Stomach (tissue), 9 donors: Measurements from ENCODE around the gene CES4A. TPM values are rescaled to one million over a fixed set of nuclear protein-coding genes. Genes with fewer than 3 reads are reported as not detected.

Experiments used
- DNase-seq, 2 donors: peaks; one replicate each; pipeline versions ENCODE4 v3.0.0 to v3.0.0-alpha.2; 2013 to 2019
- H3K27ac ChIP-seq, 5 donors: fragments of 200-600 bp in 4 of 5; sonication (generic) in 4 of 5; one replicate each; pipeline ENCODE4 v1.5.1; 2013 to 2019; ENCODE audit warnings: mild to moderate bottlenecking in 1 of 5, moderate library complexity in 1 of 5
- H3K27me3 ChIP-seq, 3 donors: fragments of 200-600 bp; sonication (generic); one replicate each; pipeline ENCODE4 v1.5.1; 2017 to 2019; ENCODE audit warnings: mixed run types in 1 of 3
- H3K36me3 ChIP-seq, 4 donors: fragments of 200-600 bp; sonication (generic); 1 replicate in 3 of 4; 2 replicates in 1 of 4; pipeline ENCODE4 v1.5.1; 2016 to 2019
- H3K4me1 ChIP-seq, 4 donors: fragments of 200-600 bp; sonication (generic); one replicate each; pipeline ENCODE4 v1.5.1; 2016 to 2019
- H3K4me3 ChIP-seq, 4 donors: fragments of 200-600 bp; sonication (generic) in 3 of 4; one replicate each; pipeline ENCODE4 v1.5.1; 2016 to 2019; ENCODE audit warnings: mild to moderate bottlenecking in 1 of 4
- H3K9me3 ChIP-seq, 4 donors: fragments of 200-600 bp; sonication (generic); one replicate each; pipeline ENCODE4 v1.5.1; 2016 to 2019
- EP300 ChIP-seq: sonication (generic); formaldehyde crosslinking; IDR thresholded peaks from one replicate; pipeline ENCODE4 v1.6.1; 2017; ENCODE audit warnings: antibody characterized with exemption
- POLR2A ChIP-seq, 4 donors: fragments of 450-650 bp; IDR thresholded peaks; one replicate each; pipeline ENCODE4 v1.6.1; 2016; ENCODE audit warnings: antibody characterized with exemption in 4 of 4, control low read depth in 2 of 4, mild to moderate bottlenecking in 1 of 4, moderate library complexity in 1 of 4
- POLR2AphosphoS5 ChIP-seq, 3 donors: sonication (generic); formaldehyde crosslinking; IDR thresholded peaks; one replicate each; pipeline ENCODE4 v1.6.1; 2016; ENCODE audit warnings: antibody characterized with exemption in 3 of 3
- WGBS, 5 donors: extraction: QIAGEN DNeasy Blood & Tissue Kit in 3 of 5; methylation state at CpG; one replicate each; pipeline versions ENCODE4 v1.1.5 to v1.1.7; 2013 to 2018; 5-methylcytosine and 5-hydroxymethylcytosine counted together
- intact Hi-C: fragments of 100-400 bp; cut with DNase I; formaldehyde crosslinking; loops from one replicate; pipeline ENCODE4 v1.15.1; 2023; ENCODE audit warnings: low total_unique reads
- polyA plus RNA-seq, 3 donors: library from polyadenylated mRNA; stranded (reverse); fragments of 200-250 nt; gene quantifications; one replicate each; pipeline ENCODE4 v1.2.3, GENCODE V29; 2013
- total RNA-seq, 5 donors: library from RNA; depleted of rRNA; stranded (reverse); fragments of >200 nt; gene quantifications; one replicate each; pipeline versions ENCODE4 v1.1.0 to v1.2.3, GENCODE V29; 2014 to 2016
- TF ChIP-seq, protein P1 (sequence below), 7 experiments: fragments of 450-650 bp in 4 of 7; fragments of 200-600 bp in 3 of 7; sonication (generic) in 3 of 7; IDR thresholded peaks; one replicate each; pipeline ENCODE4 v1.5.1; 2016 to 2019; ENCODE audit warnings: antibody characterized with exemption in 7 of 7, control low read depth in 2 of 7, mild to moderate bottlenecking in 1 of 7
- donor health status: healthy with polysubstance abuse.
- donor health status: Bipolar disorder and iron deficiency.
- donor health status: healthy.

Gene CES4A
- total and polyA plus RNA-seq, 8 donors: 3.2 to 22.3 (median 5.5) TPM

DNA sequence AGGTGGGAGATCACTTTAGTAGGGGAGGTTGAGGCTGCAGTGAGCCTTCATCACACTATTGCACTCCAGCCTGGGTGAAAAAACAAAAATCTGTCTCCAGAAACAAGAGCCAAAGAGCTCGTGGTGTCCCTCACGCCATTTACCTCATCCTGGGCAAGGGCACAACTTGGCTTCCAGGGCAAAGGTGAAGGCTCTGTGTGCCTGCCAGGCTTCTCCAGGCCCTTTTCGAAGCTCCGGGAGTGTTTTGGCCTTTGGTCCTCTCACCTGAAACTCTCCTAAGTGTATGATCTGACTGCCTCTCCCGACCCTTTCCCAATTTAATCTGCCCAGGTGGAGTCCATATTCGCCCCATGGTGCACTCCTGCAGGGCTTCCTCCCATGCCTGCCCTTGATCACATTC is 38.9 kb upstream of the CES4A start:
- no peak for TF ChIP-seq POLR2A (IDR thresholded peaks at IDR 0.05)
- intact Hi-C loops: no loop called here
- Histone ChIP-seq H3K27me3 (peaks cover 0 to 33% (median 12%) of the 10 kb centered on the region in 3 donors), H3K4me1 (peaks cover 8 to 22% (median 18%) of the 10 kb centered on the region in 4 donors), H3K4me3 (no peak overlapping the region), H3K27ac (no peak overlapping the region), H3K36me3 (peaks cover 0 to 2% (median 0%) of the 10 kb centered on the region in 4 donors), H3K9me3 (no peaks in the 10 kb centered on the region)
- DNase-seq: no peak
- WGBS, 5 donors: 68 to 82% (median 70%) methylated on average over 6 of the region's 6 CpGs

DNA sequence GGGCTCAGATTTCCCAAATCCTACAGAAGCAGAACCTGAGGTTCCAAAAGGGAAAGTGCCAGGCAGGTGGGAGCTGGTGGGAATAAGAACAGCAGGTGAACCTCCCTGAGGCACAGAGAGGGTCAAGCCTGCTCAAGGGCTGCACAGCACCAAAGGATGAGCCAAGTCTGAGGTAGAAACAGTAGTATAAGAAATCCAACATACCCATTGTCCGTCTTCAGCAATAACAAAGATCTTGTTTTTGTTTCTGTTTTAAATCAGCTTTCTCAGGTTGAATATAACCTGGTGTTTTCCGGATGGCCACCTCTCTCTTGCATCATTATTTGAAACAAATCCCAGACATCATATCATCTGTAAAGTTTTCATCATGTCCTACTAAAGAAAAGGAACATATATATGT is 38.0 kb upstream of the CES4A start:
- intact Hi-C loops: no loop called here
- H3K27me3 ChIP-seq: peaks cover 0 to 33% (median 12%) of the 10 kb centered on the region in 3 donors
- no peak overlapping the region for H3K4me3 ChIP-seq
- no peaks in the 10 kb centered on the region for H3K36me3 ChIP-seq
- DNase-seq: no peak
- no peak overlapping the region for H3K27ac ChIP-seq
- peaks cover 8 to 22% (median 18%) of the 10 kb centered on the region in 4 donors for H3K4me1 ChIP-seq
- TF ChIP-seq POLR2AphosphoS5 (IDR thresholded peaks at IDR 0.05) (no peak), EP300 (no peak), POLR2A (IDR thresholded peaks at IDR 0.05) (no peak)
- TF ChIP-seq, protein P1, sequence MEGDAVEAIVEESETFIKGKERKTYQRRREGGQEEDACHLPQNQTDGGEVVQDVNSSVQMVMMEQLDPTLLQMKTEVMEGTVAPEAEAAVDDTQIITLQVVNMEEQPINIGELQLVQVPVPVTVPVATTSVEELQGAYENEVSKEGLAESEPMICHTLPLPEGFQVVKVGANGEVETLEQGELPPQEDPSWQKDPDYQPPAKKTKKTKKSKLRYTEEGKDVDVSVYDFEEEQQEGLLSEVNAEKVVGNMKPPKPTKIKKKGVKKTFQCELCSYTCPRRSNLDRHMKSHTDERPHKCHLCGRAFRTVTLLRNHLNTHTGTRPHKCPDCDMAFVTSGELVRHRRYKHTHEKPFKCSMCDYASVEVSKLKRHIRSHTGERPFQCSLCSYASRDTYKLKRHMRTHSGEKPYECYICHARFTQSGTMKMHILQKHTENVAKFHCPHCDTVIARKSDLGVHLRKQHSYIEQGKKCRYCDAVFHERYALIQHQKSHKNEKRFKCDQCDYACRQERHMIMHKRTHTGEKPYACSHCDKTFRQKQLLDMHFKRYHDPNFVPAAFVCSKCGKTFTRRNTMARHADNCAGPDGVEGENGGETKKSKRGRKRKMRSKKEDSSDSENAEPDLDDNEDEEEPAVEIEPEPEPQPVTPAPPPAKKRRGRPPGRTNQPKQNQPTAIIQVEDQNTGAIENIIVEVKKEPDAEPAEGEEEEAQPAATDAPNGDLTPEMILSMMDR (IDR thresholded peaks at IDR 0.05): no peak
- H3K9me3 ChIP-seq: no peaks in the 10 kb centered on the region
- 68 to 90% (median 79%) methylated on average over 2 of the region's 2 CpGs for WGBS, 5 donors

DNA sequence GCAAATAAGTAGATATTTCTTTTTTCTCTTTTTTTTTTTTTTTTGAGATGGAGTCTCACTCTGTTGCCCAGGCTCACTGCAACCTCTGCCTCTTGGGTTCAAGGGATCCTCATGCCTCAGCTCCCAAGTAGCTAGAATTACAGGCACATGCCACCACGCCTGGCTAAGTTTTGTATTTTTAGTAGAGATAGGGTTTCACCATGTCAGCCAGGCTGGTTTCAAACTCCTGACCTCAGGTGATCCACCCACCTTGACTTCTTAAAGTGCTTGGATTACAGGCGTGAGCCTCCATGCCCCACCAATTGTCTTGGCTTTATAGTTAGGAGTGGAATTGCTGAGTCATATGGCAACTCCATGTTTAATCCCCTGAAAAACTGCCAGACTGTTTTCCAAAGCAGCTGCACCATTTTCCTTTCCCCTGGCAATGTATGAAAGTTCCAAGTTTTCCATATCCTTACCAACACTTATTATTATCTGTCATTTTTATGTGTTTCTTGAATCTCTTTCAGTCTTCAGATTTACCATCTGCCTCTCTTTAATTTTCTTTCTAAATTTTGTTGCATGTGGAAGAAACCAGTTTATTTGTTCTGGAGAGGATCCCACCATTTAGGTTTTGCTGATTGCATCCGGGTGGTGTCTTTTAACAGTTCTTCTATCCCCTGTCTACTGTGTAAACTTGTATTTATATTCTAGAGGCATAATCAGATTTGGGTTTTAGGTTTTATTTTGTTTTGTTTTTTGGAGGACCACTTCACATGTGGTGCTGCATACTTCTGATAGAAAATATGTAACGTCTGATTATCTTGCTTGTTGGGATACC is 37.2 kb upstream of the CES4A start:
- Histone ChIP-seq H3K9me3 (no peaks in the 10 kb centered on the region), H3K36me3 (no peaks in the 10 kb centered on the region), H3K4me1 (peaks cover 8 to 22% (median 18%) of the 10 kb centered on the region in 4 donors), H3K27me3 (peaks cover 0 to 33% (median 12%) of the 10 kb centered on the region in 3 donors), H3K4me3 (no peak overlapping the region), H3K27ac (no peak overlapping the region)
- WGBS, 5 donors: 73 to 84% (median 77%) methylated on average over 4 of the region's 4 CpGs
- no peak for DNase-seq
- intact Hi-C loops: no loop called here
- TF ChIP-seq POLR2A (IDR thresholded peaks at IDR 0.05) (no peak), POLR2AphosphoS5 (IDR thresholded peaks at IDR 0.05) (no peak), EP300 (no peak)
- TF ChIP-seq, protein P1 (IDR thresholded peaks at IDR 0.05): no peak

DNA sequence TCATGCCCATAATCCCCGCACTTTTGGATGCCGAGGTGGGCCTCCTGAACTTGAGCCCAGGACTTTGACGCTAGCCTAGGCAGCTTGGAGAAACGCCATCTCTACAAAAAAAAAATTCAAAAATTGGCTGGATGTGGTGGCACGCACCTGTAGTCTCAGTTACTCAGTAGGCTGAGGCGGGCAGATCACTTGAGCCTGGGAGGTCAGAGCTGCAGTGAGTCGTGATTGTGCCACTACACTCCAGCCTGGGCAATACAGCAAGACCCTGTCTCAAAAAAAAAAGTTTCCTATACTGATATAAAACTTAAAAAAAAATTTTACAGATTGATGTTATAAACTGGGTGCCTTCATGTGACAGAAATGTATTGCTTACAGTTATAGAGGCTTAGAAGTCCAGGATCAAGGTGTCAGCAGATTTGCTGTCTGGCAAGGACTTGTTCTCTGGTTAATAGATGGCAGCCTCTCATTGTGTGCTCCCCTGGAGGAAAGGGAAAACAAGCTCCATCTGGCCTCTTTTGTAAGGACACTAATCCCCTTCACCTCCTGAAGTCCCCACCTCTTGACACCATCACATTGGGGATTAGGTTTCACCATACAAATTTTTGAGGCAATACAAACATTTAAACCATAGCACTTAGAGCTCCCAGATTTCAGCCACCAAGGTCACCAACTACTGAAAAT is 35.8 kb upstream of the CES4A start:
- intact Hi-C loops: no loop called here

More for the DNA sequence above, 35.8 kb upstream of the CES4A start:
- DNase-seq: no peak
- no peaks in the 10 kb centered on the region for H3K9me3 ChIP-seq
- H3K4me3 ChIP-seq: no peak overlapping the region
- TF ChIP-seq EP300: no peak
- no peak for TF ChIP-seq POLR2A (IDR thresholded peaks at IDR 0.05)
- TF ChIP-seq, protein P1 (IDR thresholded peaks at IDR 0.05): no peak
- no peak for TF ChIP-seq POLR2AphosphoS5 (IDR thresholded peaks at IDR 0.05)
- no peak overlapping the region for H3K27ac ChIP-seq
- peaks cover 8 to 16% (median 13%) of the 10 kb centered on the region in 4 donors for H3K4me1 ChIP-seq
- H3K27me3 ChIP-seq: peaks cover 0 to 33% (median 12%) of the 10 kb centered on the region in 3 donors
- no peaks in the 10 kb centered on the region for H3K36me3 ChIP-seq
- 81 to 91% (median 88%) methylated on average over 7 of the region's 7 CpGs for WGBS, 5 donors
